NB4 (cell line): Measurements from ENCODE around the gene HEMK1.

Source experiments
- POLR2A ChIP-seq: IDR thresholded peaks from 2 replicates; pipeline ENCODE4 v1.6.1; 2011; ENCODE audit warnings: mild to moderate bottlenecking; ENCODE audit not compliant: insufficient read length; ENCODE audit errors: extremely low read depth
- TF ChIP-seq, protein P1 (sequence below): IDR thresholded peaks from one replicate; pipeline ENCODE4 v1.5.1; 2012; ENCODE audit warnings: low read depth, low read length

DNA sequence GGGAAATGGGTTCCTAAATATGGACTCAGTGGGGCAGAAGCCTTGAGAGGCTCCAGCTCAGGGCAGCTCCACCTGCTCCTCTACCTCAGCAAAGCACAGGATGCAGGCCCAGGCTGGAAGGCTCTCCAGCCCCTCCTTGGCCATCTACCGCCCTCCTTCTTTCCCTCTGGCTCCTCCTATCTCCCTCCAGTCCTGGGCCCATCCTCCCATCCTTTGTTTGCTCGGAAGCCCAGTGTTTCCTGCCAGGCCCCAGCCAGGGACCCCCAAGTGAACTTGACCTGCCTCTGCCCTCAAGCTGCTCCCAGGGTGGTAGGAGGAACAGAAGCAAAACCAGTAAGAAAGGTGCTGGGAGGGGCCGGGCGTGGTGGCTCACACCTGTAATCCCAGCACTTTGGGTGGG is 67.7 kb downstream of the HEMK1 start:
- TF ChIP-seq, protein P1, sequence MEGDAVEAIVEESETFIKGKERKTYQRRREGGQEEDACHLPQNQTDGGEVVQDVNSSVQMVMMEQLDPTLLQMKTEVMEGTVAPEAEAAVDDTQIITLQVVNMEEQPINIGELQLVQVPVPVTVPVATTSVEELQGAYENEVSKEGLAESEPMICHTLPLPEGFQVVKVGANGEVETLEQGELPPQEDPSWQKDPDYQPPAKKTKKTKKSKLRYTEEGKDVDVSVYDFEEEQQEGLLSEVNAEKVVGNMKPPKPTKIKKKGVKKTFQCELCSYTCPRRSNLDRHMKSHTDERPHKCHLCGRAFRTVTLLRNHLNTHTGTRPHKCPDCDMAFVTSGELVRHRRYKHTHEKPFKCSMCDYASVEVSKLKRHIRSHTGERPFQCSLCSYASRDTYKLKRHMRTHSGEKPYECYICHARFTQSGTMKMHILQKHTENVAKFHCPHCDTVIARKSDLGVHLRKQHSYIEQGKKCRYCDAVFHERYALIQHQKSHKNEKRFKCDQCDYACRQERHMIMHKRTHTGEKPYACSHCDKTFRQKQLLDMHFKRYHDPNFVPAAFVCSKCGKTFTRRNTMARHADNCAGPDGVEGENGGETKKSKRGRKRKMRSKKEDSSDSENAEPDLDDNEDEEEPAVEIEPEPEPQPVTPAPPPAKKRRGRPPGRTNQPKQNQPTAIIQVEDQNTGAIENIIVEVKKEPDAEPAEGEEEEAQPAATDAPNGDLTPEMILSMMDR, result no peak
- TF ChIP-seq POLR2A, result no peak
